GM18861 (cell line): Measurements from ENCODE around the gene SLC29A3.
"Not testable (repeated sequence)": the region's sequence is repeated elsewhere in the genome, so short reads cannot be mapped to it uniquely, and the experiment has no call there.

Experiments used
- ATAC-seq: cut with Tn5 transposase; IDR thresholded peaks from one replicate; pipeline ENCODE4 v1.9.1; 2021; ENCODE audit not compliant: unreplicated experiment

Gene SLC29A3

GRCh38 chr10:71283876-71284275 lies 35.2 kb upstream of the SLC29A3 start:
- no peak for ATAC-seq

- ATAC-seq = no peak
These were observed 34.4 kb upstream of the SLC29A3 start for GRCh38 chr10:71284544-71285179.

GRCh38 chr10:71285180-71285545 lies 33.9 kb upstream of the SLC29A3 start:
- ATAC-seq = no peak

GRCh38 chr10:71285986-71286385 lies 33.1 kb upstream of the SLC29A3 start:
- no peak for ATAC-seq

DNA sequence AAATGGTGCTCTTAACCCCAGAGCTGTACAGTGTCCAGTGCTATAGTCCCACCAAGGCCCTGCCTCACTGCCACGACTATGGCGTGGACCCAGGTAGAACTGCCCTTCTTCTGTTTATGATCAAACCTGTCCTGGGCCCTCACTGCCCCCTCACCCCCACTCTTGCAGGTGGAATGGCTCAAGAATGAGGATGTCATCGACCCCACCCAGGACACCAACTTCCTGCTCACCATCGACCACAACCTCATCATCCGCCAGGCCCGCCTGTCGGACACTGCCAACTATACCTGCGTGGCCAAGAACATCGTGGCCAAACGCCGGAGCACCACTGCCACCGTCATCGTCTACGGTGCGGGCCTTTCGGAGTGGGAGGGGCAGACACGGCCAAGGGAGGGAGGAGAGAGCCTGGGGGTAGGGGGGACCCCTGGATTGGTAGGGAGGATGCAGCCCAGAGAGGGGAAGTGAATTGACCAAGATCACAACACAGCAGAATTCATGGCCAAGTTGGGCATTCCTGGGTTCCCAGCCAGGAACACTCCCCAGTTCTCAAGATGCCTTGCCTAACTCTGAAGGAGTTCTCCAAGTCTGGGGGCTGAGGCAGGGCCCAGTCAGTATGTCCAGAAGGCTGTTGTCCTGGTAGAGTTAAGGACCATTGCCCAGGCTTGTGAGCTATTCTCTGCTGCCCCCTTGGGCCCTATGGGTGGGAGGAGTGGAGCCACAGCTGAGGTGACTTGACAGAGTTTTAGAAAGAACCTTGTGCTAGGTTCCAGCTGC lies 32.4 kb upstream of the SLC29A3 start:
- ATAC-seq = no peak

- ATAC-seq = no peak
These were observed 31.6 kb upstream of the SLC29A3 start for GRCh38 chr10:71287456-71287855.

- ATAC-seq = no peak
These were observed 30.6 kb upstream of the SLC29A3 start for GRCh38 chr10:71288461-71288860.

GRCh38 chr10:71289421-71290130 lies 29.5 kb upstream of the SLC29A3 start:
- ATAC-seq = no peak

GRCh38 chr10:71290331-71290730 lies 28.7 kb upstream of the SLC29A3 start:
- no peak for ATAC-seq

GRCh38 chr10:71290806-71291527 lies 28.1 kb upstream of the SLC29A3 start:
- no peak for ATAC-seq

GRCh38 chr10:71291528-71291900 lies 27.5 kb upstream of the SLC29A3 start:
- no peak for ATAC-seq

DNA sequence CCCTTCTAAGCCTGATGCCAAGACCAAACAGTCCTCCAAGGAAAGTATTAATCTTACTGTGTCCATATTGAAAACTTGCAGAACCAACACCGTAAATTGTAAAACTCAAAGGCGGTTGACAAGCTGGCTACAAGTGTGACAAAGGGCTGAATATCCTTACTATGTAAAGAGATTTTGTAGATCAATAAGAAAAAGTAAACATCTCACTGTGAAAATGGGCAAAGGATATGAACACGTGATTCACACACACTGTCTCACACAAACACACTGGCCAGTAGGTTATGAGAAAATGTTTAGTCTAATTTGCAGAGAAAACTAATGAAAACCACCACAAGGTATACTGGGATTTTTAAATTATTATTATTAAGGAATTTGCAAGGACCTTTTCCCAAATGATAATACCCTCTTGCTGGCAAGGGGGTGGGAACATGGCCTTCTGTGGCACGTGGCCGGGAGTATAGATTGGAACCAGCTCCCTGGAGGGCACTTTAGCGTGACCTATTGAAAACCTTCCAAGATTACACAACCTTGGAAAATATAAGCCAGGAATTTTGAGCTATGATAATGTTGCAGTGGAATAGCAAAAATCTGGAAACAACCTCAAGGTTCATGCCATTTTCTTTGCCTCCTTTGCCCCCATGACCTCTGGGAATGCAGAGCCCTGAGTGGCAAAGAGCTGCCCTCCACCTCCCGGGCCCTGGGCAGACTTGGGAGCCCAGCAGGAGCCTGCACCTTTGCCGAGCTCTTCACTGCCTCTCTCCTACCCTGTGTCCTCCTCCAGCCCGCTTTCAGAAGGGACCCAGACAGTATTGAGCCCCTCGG lies 26.2 kb upstream of the SLC29A3 start:
- no peak for ATAC-seq

- ATAC-seq = no peak
These were observed 25.5 kb upstream of the SLC29A3 start for GRCh38 chr10:71293446-71294084.

DNA sequence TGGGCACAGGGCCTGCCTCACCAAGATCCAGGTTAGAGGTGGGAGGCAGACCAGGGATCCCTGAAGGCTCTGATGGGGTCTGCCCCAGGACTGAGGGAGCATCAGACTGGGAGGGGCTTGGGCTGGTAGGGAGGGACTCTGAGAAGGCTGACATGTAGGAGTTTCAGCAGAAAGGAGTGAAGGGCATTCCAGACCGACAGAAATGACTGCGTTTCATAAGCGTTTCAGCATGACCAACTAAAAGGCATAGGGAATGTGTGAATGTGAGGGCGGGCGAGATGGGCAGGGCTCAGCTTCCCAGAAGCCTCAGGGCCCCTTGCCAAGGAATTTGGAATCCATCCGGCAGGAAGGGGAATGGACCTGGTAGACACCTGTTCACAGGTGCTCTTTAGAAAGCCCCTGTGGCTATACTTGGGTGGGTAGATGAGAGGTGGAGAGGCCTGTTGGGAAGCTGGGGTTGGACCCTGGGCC lies 24.9 kb upstream of the SLC29A3 start:
- no peak for ATAC-seq

GRCh38 chr10:71294856-71295255 lies 24.2 kb upstream of the SLC29A3 start:
- ATAC-seq = no peak

- no peak for ATAC-seq
These were observed 23.4 kb upstream of the SLC29A3 start for GRCh38 chr10:71295641-71296040.

GRCh38 chr10:71296086-71296485 lies 23.0 kb upstream of the SLC29A3 start:
- ATAC-seq = no peak

DNA sequence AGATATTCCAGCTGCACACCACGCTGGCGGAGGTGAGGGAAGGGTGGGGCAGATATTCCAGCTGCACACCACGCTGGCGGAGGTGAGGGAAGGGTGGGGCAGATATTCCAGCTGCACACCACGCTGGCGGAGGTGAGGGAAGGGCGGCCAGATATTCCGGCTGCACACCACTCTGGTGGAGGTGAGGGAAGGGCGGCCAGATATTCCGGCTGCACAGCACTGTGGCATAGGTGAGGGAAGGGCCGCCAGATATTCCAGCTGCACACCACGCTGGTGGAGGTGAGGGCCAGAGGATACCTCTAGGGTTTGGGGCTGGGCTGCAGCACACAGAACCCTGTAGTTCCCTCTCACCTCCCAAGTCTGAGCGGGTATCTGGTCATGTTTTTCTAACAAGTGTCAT lies 22.2 kb upstream of the SLC29A3 start:
- ATAC-seq = not testable (repeated sequence)

GRCh38 chr10:71297343-71297742 lies 21.7 kb upstream of the SLC29A3 start:
- ATAC-seq = no peak
